Kidney tubule cell (primary cell): ENCODE results near the gene KRT27.
A peak's percentile ranks its signal among the peaks of the same experiment; 100 is the strongest.

Experiments used
- DNase-seq: peaks from one replicate; pipeline ENCODE4 v3.0.0-alpha.2; 2018; ENCODE audit warnings: low spot score

The KRT27 gene

DNA sequence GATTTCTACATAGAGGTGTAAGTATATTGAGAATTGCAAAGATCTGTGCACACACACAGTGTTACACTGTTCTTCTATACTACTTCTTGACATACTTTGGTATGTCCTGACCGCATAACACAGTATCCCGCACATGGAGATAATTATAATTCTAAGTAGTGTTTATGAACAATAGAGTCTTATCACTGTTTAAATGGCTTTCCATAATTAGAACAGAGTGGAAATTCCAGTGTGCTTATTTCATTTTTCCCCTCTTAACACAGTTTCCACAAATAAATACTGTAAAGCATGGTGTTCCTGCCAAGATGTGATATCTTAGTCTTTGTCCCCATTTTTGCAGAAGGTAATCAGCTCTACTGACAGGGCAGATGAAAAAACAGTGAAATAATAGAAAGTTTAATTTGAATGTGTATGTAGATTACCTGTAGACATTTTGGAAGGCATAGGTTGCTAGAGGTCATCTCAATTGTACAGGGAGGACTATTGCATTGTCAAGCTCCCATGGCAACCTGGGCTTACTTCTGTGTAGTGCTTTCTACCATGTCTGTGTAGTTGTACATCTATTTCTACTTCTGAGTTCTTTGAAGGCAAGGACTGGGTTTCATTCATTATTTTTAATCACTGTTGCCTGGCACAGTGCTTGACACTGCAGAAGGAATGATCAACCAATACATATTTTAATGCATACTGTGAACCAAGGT, 27.5 kb upstream of the KRT27 start:
- DNase-seq: no peak

DNA sequence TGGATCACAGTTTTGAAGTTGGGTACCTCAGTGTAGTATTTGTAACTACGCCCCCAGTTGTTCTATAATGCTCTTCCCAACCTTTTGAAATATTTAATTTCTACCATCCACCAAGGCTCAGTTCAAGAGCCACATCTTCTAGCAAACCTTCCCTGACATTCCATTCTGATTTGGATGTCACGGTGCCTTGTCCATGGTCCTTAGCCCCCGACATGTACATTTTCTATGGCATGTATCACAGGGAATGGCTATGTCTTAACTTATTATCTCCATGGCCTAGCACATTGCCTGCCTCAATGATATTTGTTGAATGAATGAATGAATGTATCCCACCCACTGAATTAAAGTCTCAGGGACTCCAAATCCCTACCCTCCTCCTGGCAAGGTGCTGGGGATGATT, 23.8 kb upstream of the KRT27 start:
- no peak for DNase-seq

DNA sequence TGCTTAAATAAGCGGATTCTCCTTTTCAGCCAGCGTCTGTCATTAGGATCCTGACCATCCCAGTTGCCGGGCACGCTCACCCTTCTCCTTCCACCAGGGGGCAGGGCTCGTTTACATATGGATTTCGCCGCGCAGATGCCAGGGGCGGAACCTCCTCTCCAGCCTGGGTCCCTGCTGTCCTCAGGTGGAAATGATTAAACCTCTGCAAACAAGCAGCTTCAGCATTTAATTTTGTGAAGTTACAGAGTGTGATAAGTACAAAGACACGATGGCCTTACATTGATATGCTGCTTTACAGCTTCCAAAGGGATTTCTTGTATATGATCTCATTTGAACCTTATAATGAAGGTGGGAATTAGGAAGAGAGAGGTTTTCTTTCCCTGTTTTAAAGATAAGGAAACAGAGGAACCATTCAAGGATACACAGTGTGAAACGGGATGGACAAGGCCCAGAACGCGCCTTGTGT, 21.3 kb upstream of the KRT27 start:
- peak; percentile 83 for DNase-seq

DNA sequence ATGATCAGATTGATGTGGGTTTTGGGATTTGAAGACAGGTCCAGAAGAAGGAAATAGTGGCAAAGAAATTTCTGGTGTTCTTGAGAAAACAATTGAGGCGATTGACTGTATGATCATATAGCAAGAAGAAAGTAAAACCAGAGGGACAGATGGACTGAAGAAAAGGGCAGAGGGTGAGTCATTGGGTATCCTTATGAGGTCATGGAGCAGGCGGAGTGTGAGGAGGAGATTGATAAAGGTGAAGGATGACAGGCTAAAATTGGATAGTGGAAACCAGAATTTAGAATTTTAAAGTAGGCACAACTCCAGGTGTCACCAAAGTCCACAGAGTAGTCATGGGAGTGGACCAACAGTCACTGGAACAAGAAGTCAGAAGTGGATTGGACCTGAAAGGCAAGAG, 18.8 kb upstream of the KRT27 start:
- DNase-seq: no peak

DNA sequence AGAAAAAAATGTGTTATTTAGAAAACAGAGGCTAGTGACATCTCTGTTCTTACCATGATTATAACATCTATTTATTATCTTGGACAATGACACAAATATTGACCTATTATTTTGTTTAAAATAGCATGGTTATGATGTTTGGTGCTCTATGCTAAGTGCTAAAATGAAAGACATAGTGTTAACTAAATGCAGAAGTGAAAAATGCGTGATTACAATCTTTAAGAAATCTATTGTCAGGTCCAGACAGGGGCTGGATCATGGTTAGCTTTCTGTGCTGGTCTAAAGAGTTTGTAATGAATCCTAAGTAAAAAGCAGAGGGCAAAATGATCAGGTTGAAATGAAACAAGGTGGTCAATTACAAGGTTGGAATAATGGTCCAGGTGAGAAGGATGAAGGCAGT, 18.0 kb upstream of the KRT27 start:
- no peak for DNase-seq

DNA sequence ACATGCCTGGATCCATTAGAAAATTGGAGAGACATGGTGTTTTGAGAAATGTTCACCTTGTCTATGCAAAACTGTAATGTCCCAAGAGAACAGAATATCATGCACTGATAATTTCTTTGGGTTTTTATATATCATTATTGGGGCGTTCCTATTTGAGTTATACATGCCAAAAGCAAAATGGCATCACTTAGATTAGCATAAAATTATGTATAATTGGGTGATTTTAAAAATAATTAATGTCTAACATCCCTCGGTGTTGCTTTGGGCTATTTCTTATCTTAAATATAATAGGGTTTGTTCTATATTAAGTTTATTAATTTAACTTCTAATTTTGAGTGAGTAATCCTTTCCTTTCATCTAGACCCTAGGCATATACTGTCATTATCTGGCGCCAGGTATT, 17.5 kb upstream of the KRT27 start, which contains the start of gene KRT28:
KRT28 (minus strand) TSS at position 101 of the 400 bp plus-strand sequence; CDS start at position 35, 66 bp downstream.
- DNase-seq: no peak

DNA sequence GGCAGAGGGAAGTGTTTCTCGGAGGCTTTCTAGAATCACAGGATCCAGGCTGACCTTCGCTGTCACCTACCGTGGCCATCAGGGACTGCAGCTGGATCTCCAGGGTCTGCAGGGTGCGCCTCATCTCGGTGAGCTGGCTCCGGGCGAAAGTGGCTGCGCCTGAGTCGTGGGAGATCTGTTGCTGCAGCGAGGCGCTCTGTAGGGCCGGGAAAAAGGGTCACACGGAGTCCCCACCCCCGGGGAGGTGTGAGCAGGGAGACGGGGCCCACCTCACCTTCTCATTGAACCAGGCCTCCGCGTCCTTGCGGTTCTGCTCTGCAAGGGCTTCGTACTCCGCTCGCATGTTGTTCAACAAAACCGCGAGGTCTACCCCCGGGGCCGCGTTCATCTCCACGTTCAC, 14.5 kb upstream of the KRT27 start:
- DNase-seq: no peak

DNA sequence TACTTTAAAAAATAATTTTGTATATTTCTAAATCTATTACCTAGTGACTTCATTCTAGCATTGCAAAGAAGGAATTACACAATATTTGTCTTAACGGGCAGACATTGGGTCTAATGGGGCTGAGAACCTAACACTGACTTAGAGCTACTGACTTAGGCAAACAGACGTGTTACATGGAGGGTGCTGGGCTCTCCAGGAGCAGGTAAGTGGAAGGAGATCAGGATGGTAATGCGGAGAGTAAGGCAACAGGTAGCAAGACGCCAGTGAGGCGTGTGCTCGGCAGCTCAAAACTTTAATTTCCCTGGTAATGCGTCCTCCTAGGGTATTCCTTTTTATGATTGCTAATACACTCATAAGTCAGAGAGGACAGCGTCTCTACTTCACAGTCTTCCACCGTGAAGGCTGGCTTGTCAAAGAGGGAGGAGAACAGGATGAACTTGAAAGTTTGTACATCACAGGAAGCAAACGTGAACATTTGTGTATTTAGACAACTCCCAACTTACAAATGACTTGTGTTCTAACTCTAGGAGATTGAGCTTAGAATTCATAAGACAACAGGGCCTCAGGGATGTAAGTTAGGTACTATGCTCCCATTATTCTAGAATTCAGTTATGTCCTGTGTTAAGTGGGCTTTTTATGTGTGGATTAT, 12.8 kb upstream of the KRT27 start:
- DNase-seq: no peak

DNA sequence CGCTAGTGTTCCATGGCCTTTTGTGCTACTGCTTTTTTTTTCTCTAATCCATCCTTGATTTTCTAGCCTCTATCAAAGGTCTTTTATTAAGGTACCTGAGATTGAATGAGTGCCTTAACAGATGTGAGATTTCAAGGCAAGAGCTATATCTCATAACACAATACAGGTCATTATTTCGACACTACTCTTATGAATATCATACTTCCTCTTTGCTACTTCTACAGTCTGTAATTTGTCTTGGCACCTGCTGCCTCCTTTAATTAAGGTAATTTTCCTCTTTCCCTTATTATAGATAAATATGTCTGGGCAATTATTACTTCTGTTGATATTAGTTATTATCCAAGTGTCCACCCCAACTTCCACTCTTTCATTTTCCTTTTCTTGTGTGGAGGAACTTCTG, 12.1 kb upstream of the KRT27 start:
- no peak for DNase-seq

DNA sequence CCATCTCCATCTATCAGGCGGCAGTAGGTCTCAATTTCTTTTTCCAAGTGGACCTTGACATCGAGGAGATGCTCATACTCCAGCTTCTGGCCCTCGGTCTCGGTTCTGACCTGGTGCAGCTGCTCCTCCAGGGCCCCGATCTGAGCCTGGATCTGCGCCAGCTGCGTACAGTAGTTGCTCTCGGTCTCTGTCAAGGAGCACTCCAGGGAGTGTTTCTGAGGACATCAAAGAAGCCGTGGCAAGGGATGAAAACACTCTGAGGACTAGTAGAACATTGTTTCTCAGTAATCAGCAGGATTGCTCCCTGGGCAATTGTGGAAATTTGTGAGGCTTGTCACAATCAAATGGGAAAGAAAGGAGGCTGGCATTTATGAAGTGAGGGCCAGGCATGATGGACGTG, 11.5 kb upstream of the KRT27 start:
- DNase-seq: no peak

DNA sequence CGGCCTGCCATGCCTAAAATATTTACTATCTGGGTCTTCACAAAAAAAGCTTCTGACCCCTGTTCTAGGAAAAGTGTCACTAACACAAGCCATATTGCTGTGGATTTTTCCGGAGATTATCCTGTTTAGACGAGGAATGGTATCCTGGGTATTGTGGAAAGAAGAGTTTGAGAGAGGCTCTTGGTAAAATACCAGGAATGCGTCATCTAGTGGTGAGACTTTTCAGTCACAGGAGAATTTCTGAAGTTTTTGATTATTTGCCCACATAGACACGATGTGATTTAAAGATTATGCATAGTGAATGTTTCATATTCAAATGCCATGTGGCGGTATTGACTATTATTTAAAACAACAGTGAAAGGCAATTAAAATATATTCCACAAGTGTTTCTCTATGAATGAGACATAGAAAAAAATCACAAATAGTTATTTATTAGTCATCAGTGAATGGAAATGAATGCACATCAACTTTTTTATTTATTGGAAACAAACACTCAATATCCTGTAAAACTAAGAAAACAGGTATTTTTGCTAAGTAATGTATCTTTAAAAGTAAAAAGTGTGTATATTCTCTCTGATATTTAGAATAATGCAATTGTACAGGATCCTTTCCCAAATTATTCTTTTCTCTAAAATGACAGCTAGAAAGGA, 9.6 kb upstream of the KRT27 start:
- DNase-seq: peak; percentile 56

DNA sequence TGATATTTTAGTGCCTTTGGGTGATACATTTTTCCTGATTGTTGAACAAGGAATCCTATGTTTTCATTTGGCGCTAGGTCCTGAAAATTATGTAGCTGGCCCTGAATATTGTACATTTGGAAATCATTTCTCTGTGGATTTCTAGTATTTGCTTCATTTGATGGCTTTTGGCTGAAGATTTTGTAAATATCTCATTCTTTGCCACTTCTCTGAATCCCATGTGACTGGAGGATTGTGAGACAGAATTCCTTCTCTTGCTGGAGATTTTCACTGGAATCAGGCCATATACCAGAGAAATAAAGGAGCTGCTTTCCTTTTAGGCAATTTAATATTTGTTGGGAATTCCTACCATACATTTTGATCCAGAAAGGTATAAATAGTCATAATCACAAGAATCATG, 8.8 kb upstream of the KRT27 start:
- DNase-seq: no peak

DNA sequence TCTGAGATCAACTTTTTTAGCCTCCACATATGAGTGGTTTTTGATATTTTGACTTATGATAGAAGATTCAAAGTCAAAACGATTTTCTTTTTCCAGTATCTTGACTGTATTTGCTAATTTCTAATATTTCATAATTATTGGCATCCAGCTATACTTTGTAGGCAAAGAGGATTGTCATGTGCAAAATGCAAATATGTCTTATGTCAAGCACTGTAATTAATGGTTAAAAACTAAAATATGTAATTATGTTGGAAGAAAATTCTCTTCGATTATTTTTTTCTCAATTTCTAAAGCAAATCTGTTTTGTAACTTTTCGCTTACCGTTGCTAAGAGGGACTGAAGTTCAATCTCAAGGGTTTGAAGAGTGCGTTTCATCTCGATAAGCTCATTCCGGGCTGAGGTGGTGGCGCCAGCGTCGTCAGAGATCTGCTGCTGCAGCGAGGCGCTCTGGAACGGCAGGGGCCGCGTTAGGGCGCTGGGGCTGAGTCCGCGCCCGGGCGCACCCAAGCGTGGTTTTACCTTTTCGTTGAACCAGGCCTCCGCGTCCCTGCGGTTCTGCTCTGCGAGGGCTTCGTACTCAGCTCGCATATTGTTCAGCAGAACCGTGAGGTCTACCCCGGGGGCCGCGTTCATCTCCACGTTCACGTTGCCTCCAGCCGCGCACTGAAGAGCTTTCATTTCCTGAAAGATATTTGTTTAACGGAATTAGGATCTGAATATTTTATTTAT, 3.0 kb downstream of the KRT27 start:
- DNase-seq: no peak

DNA sequence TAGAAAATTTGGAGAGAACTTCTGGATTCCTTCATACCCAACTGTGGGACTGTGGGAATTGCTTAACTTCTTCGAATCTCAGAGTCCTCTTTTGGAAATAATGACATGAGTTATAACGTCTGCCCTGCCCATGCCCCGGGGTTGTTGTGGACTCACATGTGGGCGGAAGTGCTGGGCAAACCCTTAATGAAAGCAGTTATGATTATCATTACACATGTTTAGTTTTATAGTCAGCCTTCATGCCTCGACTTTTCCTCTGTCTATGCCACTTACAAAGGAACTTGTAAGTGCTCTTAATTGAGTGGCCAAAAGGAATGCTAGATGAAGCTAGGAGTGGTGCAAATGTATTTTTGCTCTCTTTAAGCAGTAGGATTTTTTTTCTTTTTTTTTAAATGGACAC, 3.9 kb downstream of the KRT27 start:
- no peak for DNase-seq

DNA sequence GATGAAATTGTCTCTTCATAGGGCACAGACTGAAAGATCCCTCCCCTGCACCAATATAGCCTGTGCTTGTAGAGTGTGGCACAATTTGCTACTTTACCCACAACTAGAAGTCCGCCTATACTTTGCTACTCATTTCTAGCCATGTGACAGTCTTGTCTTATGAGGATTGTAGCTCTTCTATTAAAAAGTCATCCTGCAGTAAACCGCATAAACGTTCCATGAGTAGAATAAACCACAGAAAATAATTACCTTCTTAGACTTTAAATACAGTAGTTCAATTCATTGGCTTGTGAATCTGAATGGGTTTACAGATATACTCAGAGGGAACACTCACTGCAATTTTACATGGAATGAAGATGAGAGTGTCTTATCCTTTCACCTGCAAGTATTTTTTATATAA, 4.4 kb downstream of the KRT27 start:
- no peak for DNase-seq

DNA sequence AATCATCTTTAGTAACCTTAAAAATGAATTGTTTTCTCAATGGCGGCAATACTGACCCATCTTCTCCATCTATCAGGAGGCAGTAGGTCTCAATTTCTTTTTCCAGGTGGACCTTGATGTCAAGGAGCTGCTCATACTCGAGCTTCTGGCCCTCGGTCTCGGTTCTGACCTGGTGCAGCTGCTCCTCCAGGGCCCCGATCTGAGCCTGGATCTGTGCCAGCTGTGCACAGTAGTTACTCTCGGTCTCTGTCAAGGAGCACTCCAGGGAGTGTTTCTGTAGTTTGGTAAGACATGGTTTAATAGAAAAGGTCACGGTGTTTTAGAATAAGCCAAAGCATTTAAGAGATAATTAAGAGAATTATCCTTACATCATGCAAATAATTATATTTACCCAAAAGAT, 4.9 kb downstream of the KRT27 start:
- DNase-seq: no peak

DNA sequence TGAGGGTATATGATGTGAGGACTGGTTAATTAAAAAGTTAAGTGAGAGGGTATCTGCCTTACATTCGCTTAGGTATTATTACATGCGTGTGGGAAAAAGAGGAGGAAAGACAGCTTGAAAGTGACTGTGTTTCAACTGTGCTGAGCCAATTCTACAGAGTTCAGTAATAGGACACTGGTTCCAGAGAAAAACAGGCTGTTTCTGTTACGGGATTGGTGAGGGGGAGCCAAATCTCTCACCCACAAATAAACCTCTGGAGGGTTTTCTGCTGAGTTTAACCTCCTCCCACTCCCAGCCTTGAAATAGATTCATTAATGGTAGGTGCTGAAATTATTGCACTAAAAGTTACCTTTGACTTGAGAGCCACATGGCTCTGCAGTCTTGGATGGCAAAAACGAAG, 6.4 kb downstream of the KRT27 start:
- DNase-seq: no peak

DNA sequence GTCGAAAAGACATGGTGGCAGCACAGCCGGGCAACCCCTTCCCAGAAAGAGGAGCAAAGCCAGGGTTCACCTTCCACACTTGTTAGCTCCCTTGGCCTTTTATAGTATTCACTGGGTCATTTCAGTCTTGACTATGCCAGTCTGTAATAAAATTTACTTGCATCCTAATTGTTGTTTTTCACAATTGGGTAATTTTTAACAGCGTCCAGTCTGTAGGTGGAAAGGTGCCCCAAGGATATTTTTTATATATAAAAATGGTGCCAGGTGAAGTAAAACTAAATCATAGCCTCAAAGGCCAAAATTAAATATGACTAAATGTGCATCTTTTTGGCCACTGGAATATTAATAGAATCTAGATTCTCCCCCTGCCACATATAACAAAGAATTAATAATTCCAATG, 10.2 kb downstream of the KRT27 start, which contains the start of gene KRT26:
KRT26 (minus strand) TSS at position 101 of the 400 bp plus-strand sequence; CDS start at position 13, 88 bp downstream.
- no peak for DNase-seq

DNA sequence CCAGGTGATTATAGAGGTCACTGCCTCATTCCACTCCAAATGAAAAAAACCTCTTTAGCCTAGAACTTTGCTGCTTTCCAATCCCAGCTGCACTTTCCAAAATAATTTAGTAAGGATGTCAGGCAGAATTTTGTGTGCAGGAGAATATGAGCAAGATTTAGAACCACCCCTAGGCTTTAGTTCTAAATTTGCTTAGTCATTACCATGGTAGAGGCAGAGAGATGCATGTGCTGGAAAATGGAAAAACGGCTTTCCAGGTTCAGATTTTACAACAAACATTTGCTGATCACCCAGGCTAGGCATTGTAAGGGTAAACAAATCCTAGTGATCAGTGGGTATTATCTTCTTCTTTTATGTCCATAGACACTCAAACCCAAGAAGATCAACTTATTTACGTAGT, 16.7 kb downstream of the KRT27 start:
- DNase-seq: no peak

DNA sequence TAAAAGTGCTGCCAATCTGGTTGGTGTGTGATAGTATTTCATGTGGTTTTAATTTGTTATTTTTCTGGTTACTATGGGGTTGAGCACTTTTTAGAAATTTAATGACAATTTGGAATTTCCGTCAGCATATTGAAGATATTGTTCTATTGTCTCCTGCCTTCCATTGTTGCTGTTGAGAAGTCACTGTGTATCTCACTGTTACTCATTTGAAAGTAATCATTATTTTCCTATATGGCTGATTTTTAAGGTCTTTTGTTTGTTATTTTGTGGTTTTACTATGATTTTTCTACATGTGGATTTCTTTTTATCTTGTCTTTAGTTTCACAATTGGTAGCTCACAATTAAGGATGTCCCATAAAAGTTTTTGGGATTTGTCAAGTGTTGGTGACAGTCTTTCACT, 18.6 kb downstream of the KRT27 start:
- DNase-seq: no peak

DNA sequence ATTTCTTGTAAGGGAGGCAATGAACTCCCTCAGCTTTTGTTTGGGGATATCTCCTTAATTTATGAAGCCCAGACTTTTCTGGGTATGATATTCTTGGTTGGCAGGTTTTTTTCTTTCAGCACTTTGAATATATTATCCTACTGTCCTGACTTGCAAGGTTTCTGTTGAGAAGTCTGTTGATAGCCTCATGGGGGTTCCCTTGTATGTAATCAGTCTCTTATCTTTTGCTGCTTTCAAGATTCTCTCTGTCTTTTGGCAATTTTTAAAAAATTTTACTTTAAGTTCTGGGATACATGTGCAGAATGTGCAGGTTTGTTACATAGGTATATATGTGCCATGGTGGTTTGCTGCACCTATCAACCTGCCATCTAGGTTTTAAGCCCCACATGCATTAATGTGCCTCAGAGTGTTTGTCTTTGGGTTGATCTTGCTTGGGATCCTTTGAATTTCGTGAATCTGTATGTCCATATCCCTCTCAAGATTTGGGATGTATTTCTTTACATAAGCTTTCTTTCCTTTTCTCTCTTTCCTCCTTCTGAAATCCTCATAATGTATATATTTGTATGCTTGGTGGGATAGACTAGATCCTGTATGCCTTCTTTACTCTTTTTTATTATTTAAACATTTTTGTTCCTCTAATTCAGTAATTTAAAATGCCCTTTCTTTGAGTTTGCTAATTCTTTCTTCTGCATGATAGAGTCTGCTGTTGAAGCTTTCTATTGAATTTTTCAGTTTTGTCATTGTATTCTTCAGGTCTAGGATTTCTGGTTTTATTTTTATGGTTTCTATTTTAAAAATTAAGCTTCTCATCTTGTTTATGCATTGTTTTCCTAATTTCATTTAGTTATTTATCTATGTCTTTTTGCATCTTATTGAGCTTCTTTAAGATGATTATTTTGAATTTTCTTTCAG, 22.0 kb downstream of the KRT27 start:
- DNase-seq: no peak
